K562 (cell line): ENCODE data around the gene FRMD3. TPM values are rescaled to one million over a fixed set of nuclear protein-coding genes. Genes with fewer than 3 reads are reported as not detected.

Experiments
- ATAC-seq: fragments of 200-7000 bp; cut with Tn5 transposase; 3 replicates; pipeline ENCODE4 v1.9.1; 2020; ENCODE audit warnings: moderate library complexity
- BruUV-seq: library from RNA; stranded (reverse); fragments of 400-500 nt; replicated peaks from 2 replicates; lab custom pipeline; 2021; lab: Mats Ljungman, UMichigan
- CTCF ChIA-PET: fragments of 300-600 bp; formaldehyde crosslinking; extraction: SDS; loops from one replicate; lab custom pipeline; 2021; ENCODE audit warnings: low intra/inter-chr PET ratio; lab: Yijun Ruan, JAX
- POLR2A ChIA-PET: fragments of 300-600, 350-650 bp; sonication (Branson Sonifier 250); formaldehyde crosslinking; extraction: SDS; loops from one replicate; lab custom pipeline; 2021; ENCODE audit warnings: antibody characterized with exemption, inconsistent platforms; lab: Yijun Ruan, JAX
- DNase-seq, 4 experiments: peaks; one replicate each; pipeline versions ENCODE4 v3.0.0 to v3.0.0-alpha.2; 2011 to 2018; ENCODE audit warnings: low spot score in 3 of 4, mixed read lengths in 3 of 4; ENCODE audit errors: extremely low read depth in 1 of 4
- FAIRE-seq: peaks from 2 replicates; lab custom pipeline; 2011; peaks lifted over from hg19 to GRCh38; lab: Jason Lieb, UNC
- H2AFZ ChIP-seq: 2 replicates; pipeline ENCODE4 v1.6.0; 2011; ENCODE audit warnings: low read depth, low read length, control low read depth, inconsistent platforms
- H3K27ac ChIP-seq: fragments of 200-600 bp; 3 replicates; pipeline ENCODE4 v1.8.0; 2011; ENCODE audit warnings: low read depth, mild to moderate bottlenecking, control low read depth, inconsistent platforms, low read length, moderate library complexity, mixed read lengths; ENCODE audit errors: extremely low read depth
- H3K27me3 ChIP-seq, 2 experiments: fragments of 300-600 bp in 1 of 2; 2 replicates in 1 of 2; 3 replicates in 1 of 2; pipeline versions ENCODE4 v1.6.0 to v1.8.0; 2011; ENCODE audit warnings: inconsistent platforms in 2 of 2, low read length in 2 of 2, mild to moderate bottlenecking in 1 of 2, mixed read lengths in 1 of 2, moderate library complexity in 1 of 2; ENCODE audit not compliant: control insufficient read depth in 2 of 2, insufficient read depth in 2 of 2
- H3K36me3 ChIP-seq: fragments of 300-600 bp; 3 replicates; pipeline ENCODE4 v1.8.0; 2011; ENCODE audit warnings: mild to moderate bottlenecking, low read length, inconsistent platforms; ENCODE audit not compliant: control insufficient read depth, insufficient read depth
- H3K4me1 ChIP-seq, 2 experiments: fragments of 200-600 bp in 1 of 2; replicated peaks in 1 of 2; 2 replicates in 1 of 2; 3 replicates in 1 of 2; pipeline versions ENCODE4 v1.5.1 to v1.8.0; 2011; ENCODE audit warnings: inconsistent platforms in 2 of 2, low read length in 2 of 2, mild to moderate bottlenecking in 1 of 2, mixed read lengths in 1 of 2, moderate library complexity in 1 of 2; ENCODE audit not compliant: control insufficient read depth in 2 of 2, insufficient read depth in 2 of 2
- H3K4me2 ChIP-seq: 2 replicates; pipeline ENCODE4 v1.6.1; 2011; ENCODE audit warnings: low read length, control low read depth, inconsistent platforms, mixed read lengths; ENCODE audit not compliant: insufficient read depth
- H3K4me3 ChIP-seq: fragments of 200-600 bp; sonication (generic), shearing (Covaris generic); 2 replicates; pipeline ENCODE4 v1.5.1; 2016; ENCODE audit warnings: control low read depth, inconsistent platforms
- H3K79me2 ChIP-seq: fragments of 200-600 bp; 3 replicates; pipeline ENCODE4 v1.8.0; 2011; ENCODE audit warnings: low read length, inconsistent platforms; ENCODE audit not compliant: control insufficient read depth, insufficient read depth
- H3K9ac ChIP-seq, 2 experiments: 2 replicates each; pipeline versions ENCODE4 v1.6.0 to v1.6.1; 2011; ENCODE audit warnings: low read depth in 2 of 2, low read length in 2 of 2, control low read depth in 1 of 2, inconsistent platforms in 1 of 2, mild to moderate bottlenecking in 1 of 2, mixed read lengths in 1 of 2; ENCODE audit not compliant: insufficient read depth in 1 of 2
- H3K9me1 ChIP-seq: one replicate; pipeline ENCODE4 v1.6.0; 2011; ENCODE audit warnings: inconsistent platforms, mild to moderate bottlenecking, low read length, moderate library complexity; ENCODE audit not compliant: control insufficient read depth, insufficient read depth
- H3K9me3 ChIP-seq: replicated peaks from 2 replicates; pipeline ENCODE4 v1.5.1; 2011; ENCODE audit warnings: low read depth, low read length, inconsistent platforms; ENCODE audit not compliant: control insufficient read depth, insufficient read depth
- H4K20me1 ChIP-seq: replicated peaks from 2 replicates; pipeline ENCODE4 v1.6.1; 2011; ENCODE audit warnings: low read length, inconsistent platforms, mixed read lengths; ENCODE audit not compliant: control insufficient read depth, insufficient read depth
- HEY1 ChIP-seq: fragments of 250-450 bp; sonication (Bioruptor Pico); IDR thresholded peaks from 2 replicates; pipeline ENCODE4 v1.5.0; 2020; ENCODE audit warnings: mild to moderate bottlenecking, moderate library complexity, borderline replicate concordance
- TCFL5 ChIP-seq: fragments of 250-450 bp; sonication (Bioruptor Pico); conservative IDR thresholded peaks from 2 replicates; pipeline ENCODE4 v1.6.1; 2021; ENCODE audit warnings: mild to moderate bottlenecking, moderate library complexity, matching md5 sums
- ZNF644 ChIP-seq: fragments of 200-800 bp; sonication (Bioruptor generic); IDR thresholded peaks from 2 replicates; pipeline ENCODE4 v1.6.1; 2016; ENCODE audit warnings: low read depth, missing genetic modification characterization, missing compliant biosample characterization
- WGBS: fragments of 100-300 bp; shearing (Covaris generic); methylation state at CpG from one replicate; pipeline ENCODE4 v1.1.6; 2016; ENCODE audit warnings: low coverage, mixed read lengths; ENCODE audit not compliant: insufficient coverage; ENCODE audit errors: missing lambda C conversion rate; 5-methylcytosine and 5-hydroxymethylcytosine counted together
- in situ Hi-C: fragments of 300-500 bp; cut with MboI; formaldehyde crosslinking; loops from 4 replicates; pipeline ENCODE4 v1.15.0; 2018; ENCODE audit warnings: inconsistent platforms, mixed read lengths
- intact Hi-C: fragments of 100-400 bp; cut with micrococcal nuclease; formaldehyde crosslinking; loops from 2 replicates; pipeline ENCODE4 v1.14.2; 2022
- polyA plus RNA-seq, 8 experiments: library from polyadenylated mRNA; depleted of rRNA in 4 of 8; stranded (reverse) in 5 of 8; unstranded in 3 of 8; fragments of >200 nt; fragmentation: Nextera tagmentation in 2 of 8; fragmentation: Illumina TruSeq in 1 of 8; extraction: Ambion mirVana in 2 of 8; extraction: Trizol in 1 of 8; gene quantifications; 2 replicates each; pipeline versions ENCODE4 v1.2.1 to v1.2.3, GENCODE V29; 2011 to 2014; ENCODE audit warnings: inconsistent platforms in 1 of 8, missing spikeins in 1 of 8
- total RNA-seq, 7 experiments: library from RNA; depleted of rRNA in 6 of 7; stranded (reverse); fragments of >200 nt in 6 of 7; fragmentation: Illumina TruSeq in 2 of 7; extraction: Trizol in 2 of 7; gene quantifications; 2 replicates each; pipeline versions ENCODE4 v1.2.1 to v1.2.3, GENCODE V29; 2011 to 2021; ENCODE audit warnings: low replicate concordance in 1 of 7
- TF ChIP-seq, protein P1 (sequence below), 2 experiments: fragments of 150-350 bp in 1 of 2; IDR thresholded peaks; 2 replicates each; pipeline ENCODE4 v1.6.1; 2012 to 2016; ENCODE audit warnings: low read depth in 2 of 2, low read length in 2 of 2, mild to moderate bottlenecking in 1 of 2, moderate library complexity in 1 of 2

Gene FRMD3
- total and polyA plus RNA-seq, 9 of the 15 experiments (the other 6 are each of a cell fraction or from before 2014, with no cell fraction given), result 0.09 to 0.51 (median 0.21) TPM

DNA sequence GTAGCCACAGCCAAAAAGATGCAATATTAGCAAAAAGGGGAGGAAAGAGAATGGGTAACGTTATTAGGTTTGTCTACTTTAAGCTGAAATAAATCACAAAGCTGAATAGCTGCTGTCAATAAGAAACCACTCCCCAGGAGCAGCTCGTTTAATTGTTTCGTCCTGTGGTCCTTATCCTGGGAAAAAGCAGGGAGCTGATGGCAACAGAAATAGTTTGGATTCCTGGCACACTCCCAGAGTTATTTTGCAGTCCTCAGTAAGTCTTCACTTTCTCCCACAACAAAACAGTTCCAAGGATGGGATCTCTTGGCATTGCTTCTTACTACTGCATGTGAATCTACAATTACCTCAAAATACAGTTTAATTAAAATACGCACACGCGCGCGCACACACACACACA, 28.8 kb downstream of the FRMD3 start:
- Histone ChIP-seq H3K27ac (no peak overlapping the region), H3K4me3 (no peak overlapping the region), H2AFZ (no peak overlapping the region), H4K20me1 (no peaks in the 10 kb centered on the region)
- POLR2A ChIA-PET, result interaction anchor here (0.7 kb wide), 1 partner anchor 30 kb away, joined by 3 read pairs; no protein-coding TSS in a partner anchor
- DNase-seq, result no peak
- no peak for ATAC-seq
- no peak for TF ChIP-seq TCFL5 (CRISPR knock-in tag)
- TF ChIP-seq, protein P1, sequence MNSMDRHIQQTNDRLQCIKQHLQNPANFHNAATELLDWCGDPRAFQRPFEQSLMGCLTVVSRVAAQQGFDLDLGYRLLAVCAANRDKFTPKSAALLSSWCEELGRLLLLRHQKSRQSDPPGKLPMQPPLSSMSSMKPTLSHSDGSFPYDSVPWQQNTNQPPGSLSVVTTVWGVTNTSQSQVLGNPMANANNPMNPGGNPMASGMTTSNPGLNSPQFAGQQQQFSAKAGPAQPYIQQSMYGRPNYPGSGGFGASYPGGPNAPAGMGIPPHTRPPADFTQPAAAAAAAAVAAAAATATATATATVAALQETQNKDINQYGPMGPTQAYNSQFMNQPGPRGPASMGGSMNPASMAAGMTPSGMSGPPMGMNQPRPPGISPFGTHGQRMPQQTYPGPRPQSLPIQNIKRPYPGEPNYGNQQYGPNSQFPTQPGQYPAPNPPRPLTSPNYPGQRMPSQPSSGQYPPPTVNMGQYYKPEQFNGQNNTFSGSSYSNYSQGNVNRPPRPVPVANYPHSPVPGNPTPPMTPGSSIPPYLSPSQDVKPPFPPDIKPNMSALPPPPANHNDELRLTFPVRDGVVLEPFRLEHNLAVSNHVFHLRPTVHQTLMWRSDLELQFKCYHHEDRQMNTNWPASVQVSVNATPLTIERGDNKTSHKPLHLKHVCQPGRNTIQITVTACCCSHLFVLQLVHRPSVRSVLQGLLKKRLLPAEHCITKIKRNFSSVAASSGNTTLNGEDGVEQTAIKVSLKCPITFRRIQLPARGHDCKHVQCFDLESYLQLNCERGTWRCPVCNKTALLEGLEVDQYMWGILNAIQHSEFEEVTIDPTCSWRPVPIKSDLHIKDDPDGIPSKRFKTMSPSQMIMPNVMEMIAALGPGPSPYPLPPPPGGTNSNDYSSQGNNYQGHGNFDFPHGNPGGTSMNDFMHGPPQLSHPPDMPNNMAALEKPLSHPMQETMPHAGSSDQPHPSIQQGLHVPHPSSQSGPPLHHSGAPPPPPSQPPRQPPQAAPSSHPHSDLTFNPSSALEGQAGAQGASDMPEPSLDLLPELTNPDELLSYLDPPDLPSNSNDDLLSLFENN (IDR thresholded peaks at IDR 0.05; ENCODE audit: low read depth in 2 of 2, low read length in 2 of 2), result no peak
- no peak for TF ChIP-seq HEY1 (CRISPR knock-in tag)
- no peak for TF ChIP-seq ZNF644
- TF ChIP-seq, all 486 proteins: peak for 0
- H3K36me3 ChIP-seq, result no peaks in the 10 kb centered on the region
- no TSS peak for BruUV-seq
- CTCF ChIA-PET, result no interaction called here
- H3K79me2 ChIP-seq, result no peaks in the 10 kb centered on the region
- no peak overlapping the region for H3K4me2 ChIP-seq
- no peaks in the 10 kb centered on the region for H3K27me3 ChIP-seq
- no peaks in the 10 kb centered on the region for H3K4me1 ChIP-seq
- H3K9ac ChIP-seq, result no peak overlapping the region
- intact Hi-C loops (no loop called here), in situ Hi-C loops (no loop called here)
- no peaks in the 10 kb centered on the region for H3K9me1 ChIP-seq
- no peaks in the 10 kb centered on the region for H3K9me3 ChIP-seq
- 61% methylated on average over 6 of the region's 8 CpGs for WGBS
- FAIRE-seq, result no peak
